GM21515 (cell line): ENCODE measurements around the gene SUPT3H.

Experiments used
- ATAC-seq: cut with Tn5 transposase; IDR thresholded peaks from one replicate; pipeline ENCODE4 v1.9.1; 2021; ENCODE audit not compliant: unreplicated experiment

Gene SUPT3H

GRCh38 chr6:44855562-44856411 is 521.9 kb downstream of the SUPT3H start:
- ATAC-seq = no peak

GRCh38 chr6:44854712-44855443 is 522.9 kb downstream of the SUPT3H start:
- ATAC-seq = no peak

- ATAC-seq = no peak
These were observed 526.6 kb downstream of the SUPT3H start for GRCh38 chr6:44851176-44851575.

- no peak for ATAC-seq
These were observed 527.4 kb downstream of the SUPT3H start for GRCh38 chr6:44850312-44850711.

GRCh38 chr6:44849806-44850205 is 527.9 kb downstream of the SUPT3H start:
- ATAC-seq = no peak

GRCh38 chr6:44843734-44844133 is 534.0 kb downstream of the SUPT3H start:
- no peak for ATAC-seq

GRCh38 chr6:44842616-44843015 is 535.1 kb downstream of the SUPT3H start:
- ATAC-seq = no peak

- ATAC-seq = no peak
These were observed 535.9 kb downstream of the SUPT3H start for GRCh38 chr6:44841829-44842228.

GRCh38 chr6:44837741-44838140 is 540.0 kb downstream of the SUPT3H start:
- no peak for ATAC-seq

- ATAC-seq = no peak
These were observed 540.5 kb downstream of the SUPT3H start for GRCh38 chr6:44837255-44837654.

GRCh38 chr6:44833248-44833647 is 544.5 kb downstream of the SUPT3H start:
- no peak for ATAC-seq

- no peak for ATAC-seq
These were observed 546.6 kb downstream of the SUPT3H start for GRCh38 chr6:44831002-44831610.

GRCh38 chr6:44829836-44830235 is 547.9 kb downstream of the SUPT3H start:
- ATAC-seq = no peak

GRCh38 chr6:44828780-44829179 is 549.0 kb downstream of the SUPT3H start:
- no peak for ATAC-seq

- ATAC-seq = no peak
These were observed 551.6 kb downstream of the SUPT3H start for GRCh38 chr6:44826025-44826676.

- ATAC-seq = no peak
These were observed 552.5 kb downstream of the SUPT3H start for GRCh38 chr6:44825273-44825672.

- no peak for ATAC-seq
These were observed 553.2 kb downstream of the SUPT3H start for GRCh38 chr6:44824567-44824966.

- no peak for ATAC-seq
These were observed 557.0 kb downstream of the SUPT3H start for GRCh38 chr6:44820759-44821158.

- no peak for ATAC-seq
These were observed 557.4 kb downstream of the SUPT3H start for GRCh38 chr6:44820321-44820720.

- no peak for ATAC-seq
These were observed 566.3 kb downstream of the SUPT3H start for GRCh38 chr6:44811456-44811855.

- ATAC-seq = no peak
These were observed 568.5 kb downstream of the SUPT3H start for GRCh38 chr6:44809258-44809657.
